Stimulated activated CD4-positive, alpha-beta T cell treated with anti-CD3 and anti-CD28 coated beads, TNF-alpha, amount 100 ng/mL, for 48 hours (primary cell): Measurements from ENCODE around the gene SASS6.

Experiments
- DNase-seq, 3 donors: peaks; one replicate each; pipeline ENCODE4 v3.0.0-alpha.2; 2020; ENCODE audit warnings: low read depth in 3 of 3

SASS6 gene

GRCh38 chr1:100132566-100133477, at the start of gene SASS6, which contains the start of gene TRMT13:
Gene SASS6 (minus strand): TSS chr1:100132930. CDS start chr1:100132814, 116 bp downstream.
Gene TRMT13 (plus strand): TSS chr1:100133163. CDS start chr1:100133169, 6 bp downstream.
- DNase-seq, result peak; percentile 85 to 93 (median 86)

DNA sequence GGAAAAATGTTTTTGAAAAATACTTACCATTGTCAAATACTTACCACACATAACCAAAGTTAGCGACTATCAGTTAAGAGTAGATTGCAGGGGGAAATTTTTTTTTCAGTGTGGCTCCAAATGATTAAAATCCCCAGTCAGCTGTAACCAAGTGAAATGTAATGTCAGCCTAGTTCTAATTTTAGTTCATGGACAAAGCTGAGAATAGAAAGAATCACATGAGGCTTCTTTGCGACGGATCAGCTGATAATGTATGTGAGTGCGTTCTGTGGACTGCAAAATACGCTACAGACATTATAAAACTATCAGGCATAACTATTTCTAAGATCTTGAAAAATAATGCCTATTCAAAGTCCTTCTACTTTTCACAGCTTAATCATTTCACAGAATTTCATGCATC, 45.4 kb upstream of the SASS6 start, which contains the start of gene LRRC39:
LRRC39 (minus strand) TSS at position 166 of the 400 bp plus-strand sequence. CDS start 9,740 bp downstream, outside the sequence.
- no peak for DNase-seq

DNA sequence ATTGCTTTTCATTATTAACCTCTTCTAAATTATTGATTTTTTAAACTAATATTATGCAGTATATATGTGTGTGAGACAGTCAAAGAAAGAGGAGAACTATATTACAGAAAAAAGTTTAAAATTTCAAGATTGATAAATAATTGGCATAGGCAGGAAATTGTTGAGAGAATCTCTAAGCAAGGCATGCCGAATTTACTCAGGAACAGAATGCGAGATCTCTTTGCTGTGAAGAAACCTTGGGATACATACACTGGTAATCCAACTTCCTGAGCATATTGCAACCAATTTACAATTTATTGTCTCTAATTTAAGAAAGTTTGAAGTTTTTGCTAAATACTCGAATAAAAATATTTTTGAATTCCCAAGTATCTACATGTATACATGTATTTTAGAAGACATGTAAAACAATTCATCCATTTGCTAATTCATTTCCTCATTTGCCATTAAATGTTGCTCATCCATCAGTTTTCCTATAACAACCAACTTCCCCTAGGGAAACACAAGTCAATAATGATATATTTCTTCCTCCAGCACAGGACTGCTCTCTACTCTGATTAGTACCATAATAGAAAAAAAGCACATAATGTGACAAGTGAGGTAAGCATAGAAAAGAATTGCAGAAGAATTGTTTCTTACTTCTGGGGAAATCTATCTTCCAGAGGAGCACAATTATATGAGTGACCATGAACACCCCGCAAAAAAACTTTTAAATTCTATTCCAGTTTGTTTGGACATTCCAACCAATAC, 44.7 kb upstream of the SASS6 start:
- DNase-seq, result no peak

GRCh38 chr1:100168051-100168450, 35.3 kb upstream of the SASS6 start:
- DNase-seq, result no peak

GRCh38 chr1:100164702-100165101, 32.0 kb upstream of the SASS6 start:
- DNase-seq, result no peak

DNA sequence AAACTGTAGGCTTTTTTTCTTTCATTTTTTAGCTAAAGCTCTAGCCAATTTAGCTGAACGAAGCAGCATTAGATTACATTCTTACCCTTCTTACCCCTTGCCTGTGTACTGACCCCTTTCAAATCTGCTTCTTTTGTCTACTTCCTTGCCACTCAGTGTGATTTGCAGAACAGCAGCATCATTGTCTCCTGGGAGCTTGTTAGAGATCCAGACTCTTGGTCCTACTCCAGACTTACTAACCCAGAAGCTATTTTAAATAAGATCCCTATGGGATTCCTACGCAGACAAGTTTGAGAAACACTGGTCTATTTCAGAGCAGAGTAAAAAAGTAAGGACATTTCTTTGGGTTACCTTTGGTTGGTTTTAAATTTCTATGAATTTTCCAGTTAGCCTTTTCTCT, 31.5 kb upstream of the SASS6 start:
- no peak for DNase-seq

- no peak for DNase-seq
These were observed 30.2 kb upstream of the SASS6 start for GRCh38 chr1:100162881-100163280.

GRCh38 chr1:100152271-100152670, 19.5 kb upstream of the SASS6 start:
- no peak for DNase-seq

- DNase-seq, result no peak
These were observed 18.9 kb upstream of the SASS6 start for GRCh38 chr1:100151679-100152078.

DNA sequence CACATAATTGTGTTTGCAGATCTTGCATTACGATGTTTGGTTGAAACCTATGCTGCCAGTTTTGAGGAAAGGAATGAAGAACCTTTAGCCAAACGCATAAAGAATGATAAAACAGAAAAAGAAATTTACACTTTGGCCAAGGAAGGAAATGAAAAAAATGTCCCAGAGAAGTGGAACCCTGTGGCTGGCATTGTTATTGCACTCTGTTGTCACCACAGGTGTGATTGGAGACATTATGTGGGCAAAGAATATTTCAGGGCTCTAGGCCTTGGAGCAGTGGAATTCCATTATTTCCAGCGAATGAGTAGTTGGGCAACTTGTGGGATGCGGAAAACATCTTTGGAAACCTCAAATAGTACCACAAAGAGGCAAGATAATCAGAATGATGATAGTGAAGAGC, 15.1 kb upstream of the SASS6 start:
- no peak for DNase-seq

DNA sequence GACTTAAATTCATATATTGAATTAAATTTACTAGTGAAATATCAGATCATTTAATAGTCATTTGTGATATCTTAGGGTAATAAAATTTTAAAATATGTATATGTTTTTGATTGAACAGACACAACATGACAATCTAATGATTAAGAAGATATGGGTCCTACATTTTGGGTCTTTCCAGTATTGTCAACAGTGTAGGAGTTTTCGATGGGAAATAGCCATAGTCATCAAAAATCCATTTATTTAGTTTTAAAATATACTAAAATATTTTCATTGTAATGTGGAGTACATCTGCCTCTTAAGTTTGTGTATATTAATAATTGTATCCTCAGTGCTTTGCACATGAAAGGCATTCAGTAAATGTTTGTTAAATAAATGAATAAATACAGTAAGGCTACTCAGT, 14.2 kb upstream of the SASS6 start:
- DNase-seq, result no peak

- no peak for DNase-seq
These were observed 12.4 kb upstream of the SASS6 start for GRCh38 chr1:100145116-100145515.

- DNase-seq, result no peak
These were observed 9.6 kb upstream of the SASS6 start for GRCh38 chr1:100142343-100142742.

GRCh38 chr1:100141192-100141591, 8.5 kb upstream of the SASS6 start:
- DNase-seq, result no peak

DNA sequence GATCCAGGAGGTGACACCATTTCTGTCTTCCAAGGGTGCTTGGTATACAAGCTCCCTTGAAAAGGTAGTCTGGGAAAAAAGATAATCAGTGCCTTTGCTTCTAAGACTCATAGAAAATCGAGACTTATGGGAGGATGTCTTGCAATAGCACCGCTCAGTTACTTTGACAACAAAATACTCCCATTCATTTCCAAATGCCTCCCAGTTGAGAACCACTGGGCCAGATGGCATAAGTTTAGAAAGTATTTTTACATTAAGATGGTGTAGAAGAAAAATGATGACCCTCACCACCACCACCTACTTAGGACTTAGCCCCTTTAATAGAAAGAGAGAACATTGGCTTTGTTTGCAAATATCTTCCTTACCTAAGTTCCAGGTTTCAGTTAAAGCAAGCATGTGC, 4.9 kb upstream of the SASS6 start:
- DNase-seq, result no peak

GRCh38 chr1:100134872-100135271, 2.1 kb upstream of the SASS6 start:
- no peak for DNase-seq

DNA sequence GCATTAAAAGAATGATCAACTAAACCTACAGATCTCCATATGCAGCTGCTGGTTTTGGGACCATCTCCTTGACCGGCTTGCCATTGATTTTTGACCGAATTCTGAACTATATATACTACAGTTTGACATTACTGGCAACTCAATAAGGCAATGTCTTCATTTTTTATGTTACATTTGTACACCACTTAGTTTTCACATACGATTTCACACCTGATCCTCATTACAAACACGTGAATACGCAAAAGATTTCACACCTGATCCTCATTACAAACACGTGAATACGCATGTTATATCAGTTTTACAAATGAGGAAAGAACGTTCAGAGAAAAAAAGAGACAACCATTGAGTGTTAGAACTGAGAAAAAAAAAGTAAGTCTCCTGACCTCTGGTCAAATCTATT, 1.1 kb downstream of the SASS6 start:
- DNase-seq, result no peak

DNA sequence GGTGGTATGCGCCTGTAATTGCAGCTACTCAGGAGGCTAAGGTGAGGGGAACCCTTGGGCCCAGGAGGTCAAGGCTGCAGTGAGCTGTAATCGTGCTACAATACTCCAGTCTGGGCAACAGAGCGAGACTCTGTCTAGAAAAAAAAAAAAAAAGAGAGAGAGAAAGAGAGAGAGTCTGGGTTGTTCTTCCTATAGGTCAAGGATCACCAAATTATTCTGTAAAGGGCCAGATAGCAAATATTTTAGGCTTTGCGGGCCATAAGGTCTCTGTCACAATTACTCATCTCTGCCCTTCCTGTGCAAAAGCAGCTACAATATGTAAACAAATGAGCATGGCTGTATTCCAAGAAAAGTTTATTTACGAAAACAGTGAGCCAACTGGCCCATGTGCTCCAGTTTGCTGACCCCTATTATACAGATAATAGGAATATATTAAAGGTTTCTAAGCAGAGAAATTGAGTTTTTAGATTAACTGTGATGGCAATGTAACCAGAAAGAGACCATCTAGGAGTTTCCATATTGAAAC, 2.1 kb downstream of the SASS6 start:
- no peak for DNase-seq

GRCh38 chr1:100127226-100127625, 5.5 kb downstream of the SASS6 start:
- DNase-seq, result no peak

DNA sequence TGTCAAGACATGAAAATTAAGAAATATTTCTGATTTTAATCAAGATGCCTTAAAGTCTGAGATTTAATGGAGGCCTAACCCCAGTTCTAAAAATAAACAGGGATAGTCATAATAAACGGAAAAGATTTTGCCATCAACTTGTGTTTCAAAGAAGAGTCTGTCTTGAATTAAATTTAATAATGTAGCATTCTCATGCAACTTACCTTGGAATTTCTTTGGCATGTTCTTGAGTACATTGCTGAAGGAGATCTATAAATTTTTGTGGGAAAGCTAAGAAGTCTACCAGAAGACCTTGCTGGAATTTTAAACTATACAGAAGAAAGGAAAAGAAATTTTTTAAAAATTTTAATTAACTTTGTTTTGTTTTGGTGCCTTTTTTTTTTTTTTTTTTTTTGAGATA, 10.6 kb downstream of the SASS6 start:
- DNase-seq, result no peak

DNA sequence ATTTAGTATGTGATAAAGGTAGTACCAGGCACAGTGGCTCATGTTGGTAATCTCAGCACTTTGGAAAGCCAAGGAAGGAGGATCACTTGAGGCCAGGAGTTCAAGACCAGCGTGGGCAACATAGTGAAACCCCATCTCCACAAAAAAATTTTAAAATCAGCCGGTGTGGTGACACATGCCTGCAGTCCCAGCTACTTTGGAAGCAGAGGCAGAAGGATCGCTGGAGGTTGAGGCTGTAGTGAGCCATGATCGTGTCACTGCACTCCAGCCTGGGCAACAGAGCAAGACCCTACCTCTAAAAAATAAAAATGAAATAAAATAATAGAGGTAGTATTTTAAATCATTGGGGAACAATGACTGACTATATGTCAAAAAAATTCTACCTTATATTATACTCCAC, 17.2 kb downstream of the SASS6 start:
- no peak for DNase-seq

GRCh38 chr1:100109554-100110066, 23.1 kb downstream of the SASS6 start:
- no peak for DNase-seq
